Nephron (organoid): ENCODE results near the gene TPD52L1.
"Not testable (repeated sequence)": the region's sequence is repeated elsewhere in the genome, so short reads cannot be mapped to it uniquely, and the experiment has no call there.

Experiments used
- H3K27ac Mint-ChIP-seq, 3 experiments: 2 replicates each; pipeline ENCODE4 v1.8.0; 2020; ENCODE audit warnings: mixed read lengths in 3 of 3, mild to moderate bottlenecking in 2 of 3, moderate library complexity in 1 of 3
- H3K27me3 Mint-ChIP-seq: 2 replicates; pipeline ENCODE4 v1.8.0; 2021; ENCODE audit warnings: low read depth, mild to moderate bottlenecking, moderate library complexity, mixed read lengths
- H3K36me3 Mint-ChIP-seq: 2 replicates; pipeline ENCODE4 v1.8.0; 2020; ENCODE audit warnings: low read depth, mixed read lengths
- H3K4me1 Mint-ChIP-seq: 2 replicates; pipeline ENCODE4 v1.8.0; 2020; ENCODE audit warnings: mixed read lengths
- H3K4me3 Mint-ChIP-seq, 3 experiments: 2 replicates each; pipeline ENCODE4 v1.8.0; 2020; ENCODE audit warnings: mild to moderate bottlenecking in 3 of 3, mixed read lengths in 3 of 3, moderate library complexity in 2 of 3
- H3K9me3 Mint-ChIP-seq: 2 replicates; pipeline ENCODE4 v1.8.0; 2020; ENCODE audit warnings: mixed read lengths
- TF ChIP-seq, protein P1 (sequence below), 3 experiments: fragments of 200-600 bp; sonication (generic); IDR thresholded peaks; one replicate each; pipeline ENCODE4 v1.5.0; 2021; ENCODE audit warnings: antibody characterized with exemption in 3 of 3; ENCODE audit not compliant: unreplicated experiment in 3 of 3

Gene TPD52L1

DNA sequence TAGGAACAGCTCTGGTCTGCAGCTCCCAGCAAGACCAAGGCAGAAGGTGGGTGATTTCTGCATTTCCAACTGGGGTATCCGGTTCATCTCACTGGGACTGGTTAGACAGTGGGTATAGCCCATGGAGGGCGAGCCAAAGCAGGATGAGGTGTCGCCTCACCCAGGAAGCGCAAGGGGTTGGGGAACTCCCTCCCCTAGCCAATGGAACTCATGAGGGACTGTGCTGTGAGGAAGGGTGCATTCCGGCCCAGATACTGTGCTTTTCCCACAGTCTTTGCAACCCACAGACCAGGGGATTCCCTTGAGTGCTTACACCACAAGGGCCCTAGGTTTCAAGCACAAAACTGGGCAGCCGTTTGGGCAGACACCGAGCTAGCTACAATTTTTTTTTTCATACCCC lies 126.4 kb downstream of the TPD52L1 start:
- H3K27me3 Mint-ChIP-seq: no peaks in the 10 kb centered on the region
- H3K27ac Mint-ChIP-seq: no peak overlapping the region
- H3K9me3 Mint-ChIP-seq: peaks cover 52% of the 10 kb centered on the region
- H3K36me3 Mint-ChIP-seq: peaks cover 90% of the 10 kb centered on the region
- peaks cover 4% of the 10 kb centered on the region for H3K4me1 Mint-ChIP-seq
- TF ChIP-seq, protein P1, sequence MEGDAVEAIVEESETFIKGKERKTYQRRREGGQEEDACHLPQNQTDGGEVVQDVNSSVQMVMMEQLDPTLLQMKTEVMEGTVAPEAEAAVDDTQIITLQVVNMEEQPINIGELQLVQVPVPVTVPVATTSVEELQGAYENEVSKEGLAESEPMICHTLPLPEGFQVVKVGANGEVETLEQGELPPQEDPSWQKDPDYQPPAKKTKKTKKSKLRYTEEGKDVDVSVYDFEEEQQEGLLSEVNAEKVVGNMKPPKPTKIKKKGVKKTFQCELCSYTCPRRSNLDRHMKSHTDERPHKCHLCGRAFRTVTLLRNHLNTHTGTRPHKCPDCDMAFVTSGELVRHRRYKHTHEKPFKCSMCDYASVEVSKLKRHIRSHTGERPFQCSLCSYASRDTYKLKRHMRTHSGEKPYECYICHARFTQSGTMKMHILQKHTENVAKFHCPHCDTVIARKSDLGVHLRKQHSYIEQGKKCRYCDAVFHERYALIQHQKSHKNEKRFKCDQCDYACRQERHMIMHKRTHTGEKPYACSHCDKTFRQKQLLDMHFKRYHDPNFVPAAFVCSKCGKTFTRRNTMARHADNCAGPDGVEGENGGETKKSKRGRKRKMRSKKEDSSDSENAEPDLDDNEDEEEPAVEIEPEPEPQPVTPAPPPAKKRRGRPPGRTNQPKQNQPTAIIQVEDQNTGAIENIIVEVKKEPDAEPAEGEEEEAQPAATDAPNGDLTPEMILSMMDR (IDR thresholded peaks at IDR 0.05; ENCODE audit: unreplicated experiment in 3 of 3): no peak
- H3K4me3 Mint-ChIP-seq: no peak overlapping the region

- Mint-ChIP-seq H3K9me3 (peaks cover 57% of the 10 kb centered on the region), H3K36me3 (peaks cover 90% of the 10 kb centered on the region)
- not testable (repeated sequence) for H3K4me1 Mint-ChIP-seq, H3K4me3 Mint-ChIP-seq, H3K27me3 Mint-ChIP-seq, H3K27ac Mint-ChIP-seq
Measured at GRCh38 chr6:125280370-125281035, 126.9 kb downstream of the TPD52L1 start.

DNA sequence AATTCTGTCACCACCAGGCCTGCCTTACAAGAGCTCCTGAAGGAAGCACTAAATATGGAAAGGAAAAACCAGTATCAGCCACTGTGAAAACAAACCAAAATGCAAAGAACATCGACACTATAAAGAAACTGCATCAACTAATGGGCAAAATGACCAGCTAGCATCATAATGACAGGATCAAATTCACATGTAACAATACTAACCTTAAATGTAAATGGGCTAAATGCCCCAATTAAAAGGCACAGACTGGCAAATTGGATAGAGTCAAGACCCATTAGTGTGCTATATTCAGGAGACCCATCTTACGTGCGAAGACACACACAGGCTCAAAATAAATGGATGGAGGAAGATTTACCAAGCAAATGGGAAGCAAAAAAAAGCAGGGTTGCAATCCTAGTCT lies 128.9 kb downstream of the TPD52L1 start:
- H3K4me3 Mint-ChIP-seq, H3K27ac Mint-ChIP-seq, H3K27me3 Mint-ChIP-seq, H3K4me1 Mint-ChIP-seq: not testable (repeated sequence)
- Mint-ChIP-seq H3K9me3 (peaks cover 75% of the 10 kb centered on the region), H3K36me3 (peaks cover 93% of the 10 kb centered on the region)

DNA sequence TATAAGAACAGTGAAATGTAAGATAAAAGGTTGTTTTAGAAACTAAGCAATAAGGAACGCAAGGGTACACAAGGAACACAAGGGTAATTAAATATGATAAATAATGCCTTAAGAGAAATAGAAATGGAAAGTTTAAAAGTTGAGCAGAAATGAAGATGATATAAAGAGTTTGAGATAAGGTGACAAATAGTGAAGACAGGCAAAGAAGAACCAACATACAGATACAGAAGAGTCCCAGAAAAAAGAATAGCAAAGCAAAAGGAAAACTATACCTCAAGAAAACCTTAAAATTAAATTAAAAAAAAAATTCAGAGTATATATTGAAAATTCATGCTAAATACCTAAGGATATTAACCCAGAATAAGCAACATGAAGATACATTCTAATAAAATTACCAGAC lies 131.8 kb downstream of the TPD52L1 start:
- Mint-ChIP-seq H3K4me3 (no peak overlapping the region), H3K9me3 (peaks cover 79% of the 10 kb centered on the region), H3K27me3 (no peaks in the 10 kb centered on the region), H3K27ac (no peak overlapping the region), H3K36me3 (peaks cover 92% of the 10 kb centered on the region), H3K4me1 (no peaks in the 10 kb centered on the region)
- TF ChIP-seq, protein P1 (IDR thresholded peaks at IDR 0.05; ENCODE audit: unreplicated experiment in 3 of 3): no peak

DNA sequence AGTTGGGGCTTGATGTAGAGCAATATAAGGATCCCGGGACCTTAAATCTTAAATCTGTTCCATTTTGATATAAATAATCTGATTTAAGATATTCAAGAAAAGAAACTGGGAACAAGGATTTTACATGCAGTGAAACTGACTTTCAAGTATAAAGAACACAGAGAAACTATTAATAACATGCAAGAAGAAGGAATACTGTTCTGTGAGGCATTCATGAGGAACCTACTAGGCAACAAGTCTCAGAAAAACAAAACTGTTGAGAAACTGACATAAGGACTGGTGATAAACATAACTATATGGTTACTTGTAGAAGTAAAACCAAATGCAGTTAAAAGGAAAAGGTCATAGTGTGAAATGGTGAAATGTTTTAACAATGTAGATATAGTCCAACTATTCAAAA lies 132.4 kb downstream of the TPD52L1 start:
- no peak overlapping the region for H3K27ac Mint-ChIP-seq

GRCh38 chr6:125287718-125288117 lies 134.1 kb downstream of the TPD52L1 start:
- Mint-ChIP-seq H3K9me3 (peaks cover 62% of the 10 kb centered on the region), H3K36me3 (peaks cover 92% of the 10 kb centered on the region), H3K4me1 (no peaks in the 10 kb centered on the region), H3K27me3 (no peaks in the 10 kb centered on the region), H3K4me3 (no peak overlapping the region), H3K27ac (no peak overlapping the region)
- TF ChIP-seq, protein P1 (IDR thresholded peaks at IDR 0.05; ENCODE audit: unreplicated experiment in 3 of 3): no peak

More for the DNA sequence above, 132.4 kb downstream of the TPD52L1 start:
- TF ChIP-seq, protein P1 (IDR thresholded peaks at IDR 0.05; ENCODE audit: unreplicated experiment in 3 of 3): no peak
- Mint-ChIP-seq H3K36me3 (peaks cover 92% of the 10 kb centered on the region), H3K4me1 (no peaks in the 10 kb centered on the region), H3K4me3 (no peak overlapping the region), H3K9me3 (peaks cover 77% of the 10 kb centered on the region), H3K27me3 (no peaks in the 10 kb centered on the region)

- Mint-ChIP-seq H3K36me3 (peaks cover 84% of the 10 kb centered on the region), H3K9me3 (peaks cover 9% of the 10 kb centered on the region), H3K4me1 (peaks cover 11% of the 10 kb centered on the region), H3K4me3 (no peak overlapping the region), H3K27ac (no peak overlapping the region), H3K27me3 (no peaks in the 10 kb centered on the region)
- TF ChIP-seq, protein P1 (IDR thresholded peaks at IDR 0.05; ENCODE audit: unreplicated experiment in 3 of 3): no peak
Measured at GRCh38 chr6:125293587-125293986, 140.0 kb downstream of the TPD52L1 start.
